Heart right ventricle (tissue), 16 donors: ENCODE results near the gene TESMIN. TPM values are rescaled to one million over a fixed set of nuclear protein-coding genes. Genes with fewer than 3 reads are reported as not detected.

ENCODE experiments used
- ATAC-seq, 8 donors: fragments of 200-7000 bp; cut with Tn5 transposase; one replicate each; pipeline ENCODE4 v1.9.1; 2020; ENCODE audit warnings: mild to moderate bottlenecking in 8 of 8, moderate library complexity in 8 of 8, moderate number of reproducible peaks in 1 of 8
- DNase-seq, 2 donors: peaks; one replicate each; pipeline ENCODE4 v3.0.0-alpha.2; 2020
- H3K27ac ChIP-seq, 10 donors: fragments of 200-600 bp; sonication (generic) in 2 of 10; one replicate each; pipeline versions ENCODE4 v1.5.0 to v1.8.0; 2020 to 2022; ENCODE audit warnings: mild to moderate bottlenecking in 3 of 10
- H3K27me3 ChIP-seq, 7 donors: fragments of 200-600 bp; one replicate each; pipeline ENCODE4 v1.8.0; 2021 to 2022; ENCODE audit warnings: mild to moderate bottlenecking in 2 of 7
- H3K36me3 ChIP-seq, 9 donors: fragments of 200-600 bp; sonication (generic) in 1 of 9; one replicate each; pipeline versions ENCODE4 v1.5.0 to v1.8.0; 2020 to 2022; ENCODE audit warnings: mild to moderate bottlenecking in 2 of 9
- H3K4me1 ChIP-seq, 9 donors: fragments of 200-600 bp; sonication (generic) in 1 of 9; one replicate each; pipeline versions ENCODE4 v1.5.0 to v1.8.0; 2020 to 2022; ENCODE audit warnings: mild to moderate bottlenecking in 4 of 9
- H3K4me3 ChIP-seq, 10 donors: fragments of 200-600 bp; sonication (generic) in 2 of 10; one replicate each; pipeline versions ENCODE4 v1.5.0 to v1.8.0; 2020 to 2022; ENCODE audit warnings: mild to moderate bottlenecking in 7 of 10, moderate library complexity in 2 of 10
- H3K9me3 ChIP-seq, 11 donors: fragments of 200-600 bp in 10 of 11; sonication (generic) in 2 of 11; one replicate each; pipeline versions ENCODE4 v1.5.0 to v1.8.0; 2013 to 2022; ENCODE audit warnings: mild to moderate bottlenecking in 2 of 11, control low read depth in 1 of 11, moderate library complexity in 1 of 11
- WGBS, 2 donors: extraction: QIAGEN DNeasy Blood & Tissue Kit; methylation state at CpG; one replicate each; pipeline ENCODE4 v1.1.7; 2013; ENCODE audit warnings: inconsistent platforms in 1 of 2; 5-methylcytosine and 5-hydroxymethylcytosine counted together
- intact Hi-C, 10 donors: fragments of 100-400 bp; cut with DNase I; formaldehyde crosslinking; loops; one replicate each; pipeline versions ENCODE4 v1.11.1 to v1.14.2; 2022
- polyA plus RNA-seq, 2 donors: library from polyadenylated mRNA; stranded (reverse); fragments of 200-250 nt; gene quantifications; one replicate each; pipeline ENCODE4 v1.2.3, GENCODE V29; 2013
- total RNA-seq, 10 donors: library from RNA; stranded (reverse); fragmentation: NEBNext Ultra II Directional in 3 of 10; extraction: Animal tissue kit (Norgen Biotek cat#: 25700) in 3 of 10; gene quantifications; one replicate each; pipeline versions ENCODE4 v1.2.1 to v1.2.4, GENCODE V29; 2021 to 2023
- TF ChIP-seq, protein P1 (sequence below), 9 donors: fragments of 200-600 bp; sonication (generic) in 2 of 9; IDR thresholded peaks; one replicate each; pipeline versions ENCODE4 v1.5.0 to v1.8.0; 2021 to 2022; ENCODE audit warnings: antibody characterized with exemption in 9 of 9, mild to moderate bottlenecking in 5 of 9, moderate library complexity in 1 of 9
- donor health status: Arrhythmogenic right ventricular cardiomyopathy.
- donor health status: ischemic (EF 13 %, LVEDD 7.1; RV severe dilation, severe dysfunction).
- donor health status: healthy with polysubstance abuse.
- donor health status: DM: no; HTN: yes; CAD: no.
- donor health status: DM: no; HTN: no; CAD: no.
- donor health status: ischemic (EF 25% LVEDD 6.9; RV normal size, moderate dysfunction).
- donor health status: ischemic (EF 25% LVEDD 5.7; RV mildly dilated, moderate dysfunction).
- donor health status: healthy.
- donor health status: DM: yes; HTN: yes; CAD: no.
- donor health status: Ischemic cardiomyopathy.
- donor health status: ischemic (EF 35%, LVEDD 5.7; RV mildly dilated, moderate dysfunction).
- donor health status: nonischemic (EF 11% LVEDD 7.7; RV severe dilation, severe dysfunction).
- donor health status: DM: yes; HTN: yes; CAD: no.
- donor health status: PGD.
- donor health status: ischemic (EF 29% LVEDD 5.4; RV normal size, mild dysfunction).
- donor health status: nonischemic (EF 23%, LVEDD 6.1; RV moderate dilation, normal function).

The TESMIN gene
- total and polyA plus RNA-seq, 12 donors: 0.13 to 2.6 (median 0.63) TPM; not detected in 2

GRCh38 chr11:68660066-68660810 lies 91.1 kb downstream of the TESMIN start:
- intact Hi-C loops: no loop called here
- Histone ChIP-seq H3K9me3 (peaks cover 0 to 4% (median 0%) of the 10 kb centered on the region in 11 donors), H3K4me1 (peaks cover 2 to 14% (median 10%) of the 10 kb centered on the region in 9 donors), H3K27ac (no peak overlapping the region), H3K27me3 (peaks cover 0 to 31% (median 14%) of the 10 kb centered on the region in 7 donors), H3K36me3 (no peaks in the 10 kb centered on the region), H3K4me3 (no peak overlapping the region)
- no peak for ATAC-seq
- DNase-seq: no peak
- 93 to 95% methylated on average over 18 of the region's 18 CpGs for WGBS, 2 donors
- TF ChIP-seq, protein P1, sequence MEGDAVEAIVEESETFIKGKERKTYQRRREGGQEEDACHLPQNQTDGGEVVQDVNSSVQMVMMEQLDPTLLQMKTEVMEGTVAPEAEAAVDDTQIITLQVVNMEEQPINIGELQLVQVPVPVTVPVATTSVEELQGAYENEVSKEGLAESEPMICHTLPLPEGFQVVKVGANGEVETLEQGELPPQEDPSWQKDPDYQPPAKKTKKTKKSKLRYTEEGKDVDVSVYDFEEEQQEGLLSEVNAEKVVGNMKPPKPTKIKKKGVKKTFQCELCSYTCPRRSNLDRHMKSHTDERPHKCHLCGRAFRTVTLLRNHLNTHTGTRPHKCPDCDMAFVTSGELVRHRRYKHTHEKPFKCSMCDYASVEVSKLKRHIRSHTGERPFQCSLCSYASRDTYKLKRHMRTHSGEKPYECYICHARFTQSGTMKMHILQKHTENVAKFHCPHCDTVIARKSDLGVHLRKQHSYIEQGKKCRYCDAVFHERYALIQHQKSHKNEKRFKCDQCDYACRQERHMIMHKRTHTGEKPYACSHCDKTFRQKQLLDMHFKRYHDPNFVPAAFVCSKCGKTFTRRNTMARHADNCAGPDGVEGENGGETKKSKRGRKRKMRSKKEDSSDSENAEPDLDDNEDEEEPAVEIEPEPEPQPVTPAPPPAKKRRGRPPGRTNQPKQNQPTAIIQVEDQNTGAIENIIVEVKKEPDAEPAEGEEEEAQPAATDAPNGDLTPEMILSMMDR (IDR thresholded peaks at IDR 0.05): no peak

DNA sequence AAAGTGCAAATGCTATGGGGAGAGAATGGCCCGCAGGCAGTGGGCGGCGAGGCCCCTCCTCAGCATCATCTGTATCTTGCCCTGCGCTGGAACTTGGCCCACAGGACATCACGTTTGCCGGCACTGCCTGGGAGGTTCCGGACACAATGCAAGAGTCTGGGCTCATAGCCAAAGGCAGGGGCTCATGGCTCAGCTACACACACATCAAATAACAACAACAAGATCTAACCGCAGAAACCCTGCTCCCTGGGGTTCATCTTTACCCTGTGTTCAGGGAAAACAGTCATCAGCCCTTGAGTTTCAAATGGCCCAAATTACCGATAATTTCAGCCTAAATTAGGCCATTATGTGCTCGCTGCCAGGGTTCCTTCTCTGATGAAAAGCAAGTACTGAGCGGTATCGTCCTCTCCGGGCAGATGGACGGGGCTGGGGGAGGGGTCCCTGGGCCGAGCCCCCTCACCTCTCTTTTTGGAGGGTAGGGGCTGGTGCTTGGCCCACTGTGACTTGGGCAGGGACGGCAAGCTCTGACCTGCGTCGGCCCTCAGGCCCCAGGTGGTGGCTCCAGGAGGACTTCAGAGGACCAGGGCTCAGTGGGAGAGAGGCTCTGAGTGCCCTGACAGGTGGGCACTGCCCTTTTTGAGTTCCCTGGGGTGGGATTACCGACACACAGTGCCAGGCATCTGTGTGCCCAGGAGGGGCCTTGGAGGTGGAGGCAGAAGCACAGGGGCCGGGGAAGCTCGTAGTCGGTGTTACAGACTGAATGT lies 92.0 kb downstream of the TESMIN start:
- Histone ChIP-seq H3K36me3 (no peaks in the 10 kb centered on the region), H3K4me1 (peaks cover 2 to 14% (median 10%) of the 10 kb centered on the region in 9 donors), H3K27me3 (peaks cover 0 to 22% (median 15%) of the 10 kb centered on the region in 7 donors), H3K4me3 (no peak overlapping the region), H3K9me3 (peaks cover 0 to 10% (median 3%) of the 10 kb centered on the region in 11 donors), H3K27ac (peak overlapping the region in 2 of 10 donors; percentile 48 to 58)
- intact Hi-C loops: no loop called here
- TF ChIP-seq, protein P1 (IDR thresholded peaks at IDR 0.05): no peak
- DNase-seq (peak; percentile 70 to 71), ATAC-seq (peak; percentile 62 to 91 (median 86))
- 40 to 41% methylated on average over 22 of the region's 22 CpGs for WGBS, 2 donors

DNA sequence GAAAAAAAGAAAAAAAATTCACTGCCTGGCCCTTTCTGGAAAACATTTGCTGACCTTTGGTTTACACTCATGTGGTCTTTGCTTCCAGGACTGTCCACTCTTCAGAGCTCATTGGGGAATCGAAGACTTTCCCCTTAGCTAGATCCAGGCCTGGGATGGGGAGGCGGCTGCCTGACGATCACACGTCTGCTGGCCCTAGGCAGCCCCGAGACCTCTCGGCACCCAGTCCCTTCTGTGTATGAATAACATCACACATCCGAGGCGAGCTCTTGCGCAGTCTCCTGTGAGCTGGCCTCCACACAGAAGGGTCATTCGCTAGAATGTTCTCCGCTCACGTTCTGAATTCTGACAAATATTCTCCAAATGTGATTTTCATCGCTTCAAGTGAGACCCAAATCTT lies 92.7 kb downstream of the TESMIN start:
- no peak overlapping the region for H3K4me3 ChIP-seq
- H3K9me3 ChIP-seq: peaks cover 0 to 10% (median 3%) of the 10 kb centered on the region in 11 donors
- peaks cover 2 to 14% (median 10%) of the 10 kb centered on the region in 9 donors for H3K4me1 ChIP-seq
- intact Hi-C loops: no loop called here
- 69 to 71% methylated on average over 13 of the region's 13 CpGs for WGBS, 2 donors
- peaks cover 0 to 20% (median 14%) of the 10 kb centered on the region in 7 donors for H3K27me3 ChIP-seq
- TF ChIP-seq, protein P1 (IDR thresholded peaks at IDR 0.05): no peak
- peak overlapping the region in 2 of 10 donors; percentile 44 to 48 for H3K27ac ChIP-seq
- no peak for DNase-seq
- ATAC-seq: peak in 3 of 8 donors; percentile 26 to 52 (median 36)
- no peaks in the 10 kb centered on the region for H3K36me3 ChIP-seq

- no peak for DNase-seq
- TF ChIP-seq, protein P1 (IDR thresholded peaks at IDR 0.05): no peak
- 96 to 99% methylated on average over 8 of the region's 8 CpGs for WGBS, 2 donors
- ATAC-seq: no peak
- Histone ChIP-seq H3K9me3 (peaks cover 0 to 10% (median 3%) of the 10 kb centered on the region in 11 donors), H3K27ac (no peak overlapping the region), H3K4me3 (no peak overlapping the region), H3K4me1 (peaks cover 2 to 14% (median 10%) of the 10 kb centered on the region in 9 donors), H3K36me3 (no peaks in the 10 kb centered on the region), H3K27me3 (peaks cover 0 to 22% (median 9%) of the 10 kb centered on the region in 7 donors)
- intact Hi-C loops: no loop called here
Observed at GRCh38 chr11:68658097-68658496, 93.2 kb downstream of the TESMIN start.
